ENCODE measurements around the gene COL6A3. TPM values are rescaled to one million over a fixed set of nuclear protein-coding genes. Genes with fewer than 3 reads are reported as not detected.

The COL6A3 gene
- total RNA-seq, 4 donors from 2014 or later: 432 to 983 (median 750) TPM

DNA sequence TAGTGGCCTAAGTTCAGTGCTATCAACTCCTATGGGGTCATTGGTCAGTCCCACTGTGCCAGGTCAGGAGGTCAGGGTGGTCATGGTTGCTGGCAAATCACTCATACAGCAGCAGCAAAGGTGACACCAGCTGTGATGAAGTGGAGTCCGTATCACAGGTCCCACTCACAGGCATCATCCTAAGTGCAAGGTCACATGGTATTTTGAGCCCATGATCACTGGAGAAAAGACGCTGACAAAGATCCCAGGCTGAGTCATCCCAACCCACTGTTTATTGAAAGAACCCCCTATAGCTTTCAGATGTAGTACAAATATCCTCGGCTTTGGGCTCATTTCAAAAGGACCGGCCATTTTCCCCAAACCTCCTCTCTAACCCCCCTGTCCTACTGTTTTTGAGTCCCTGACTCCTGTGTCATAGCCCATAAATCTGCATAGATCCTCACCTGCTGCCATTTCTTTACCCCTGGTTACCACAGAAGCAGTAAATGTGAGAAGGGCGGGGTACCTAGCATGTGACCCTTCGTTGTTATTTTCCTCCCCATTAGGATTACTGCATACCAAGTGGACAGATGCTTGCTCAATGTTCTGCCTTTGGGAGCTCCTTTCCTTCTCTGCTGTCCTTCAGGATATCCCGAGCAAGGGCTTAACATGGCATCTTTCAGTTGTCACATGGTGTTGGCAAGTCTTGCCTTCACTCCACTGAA is 107.7 kb downstream of the COL6A3 start:
- TF ChIP-seq, protein P1, sequence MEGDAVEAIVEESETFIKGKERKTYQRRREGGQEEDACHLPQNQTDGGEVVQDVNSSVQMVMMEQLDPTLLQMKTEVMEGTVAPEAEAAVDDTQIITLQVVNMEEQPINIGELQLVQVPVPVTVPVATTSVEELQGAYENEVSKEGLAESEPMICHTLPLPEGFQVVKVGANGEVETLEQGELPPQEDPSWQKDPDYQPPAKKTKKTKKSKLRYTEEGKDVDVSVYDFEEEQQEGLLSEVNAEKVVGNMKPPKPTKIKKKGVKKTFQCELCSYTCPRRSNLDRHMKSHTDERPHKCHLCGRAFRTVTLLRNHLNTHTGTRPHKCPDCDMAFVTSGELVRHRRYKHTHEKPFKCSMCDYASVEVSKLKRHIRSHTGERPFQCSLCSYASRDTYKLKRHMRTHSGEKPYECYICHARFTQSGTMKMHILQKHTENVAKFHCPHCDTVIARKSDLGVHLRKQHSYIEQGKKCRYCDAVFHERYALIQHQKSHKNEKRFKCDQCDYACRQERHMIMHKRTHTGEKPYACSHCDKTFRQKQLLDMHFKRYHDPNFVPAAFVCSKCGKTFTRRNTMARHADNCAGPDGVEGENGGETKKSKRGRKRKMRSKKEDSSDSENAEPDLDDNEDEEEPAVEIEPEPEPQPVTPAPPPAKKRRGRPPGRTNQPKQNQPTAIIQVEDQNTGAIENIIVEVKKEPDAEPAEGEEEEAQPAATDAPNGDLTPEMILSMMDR (IDR thresholded peaks at IDR 0.05; ENCODE audit: low read depth): no peak

GRCh38 chr2:237305579-237305978 is 108.4 kb downstream of the COL6A3 start:
- TF ChIP-seq, protein P1 (IDR thresholded peaks at IDR 0.05; ENCODE audit: low read depth): no peak

- TF ChIP-seq, protein P1 (IDR thresholded peaks at IDR 0.05; ENCODE audit: low read depth): no peak
Measured at GRCh38 chr2:237304763-237305514, 109.0 kb downstream of the COL6A3 start.

DNA sequence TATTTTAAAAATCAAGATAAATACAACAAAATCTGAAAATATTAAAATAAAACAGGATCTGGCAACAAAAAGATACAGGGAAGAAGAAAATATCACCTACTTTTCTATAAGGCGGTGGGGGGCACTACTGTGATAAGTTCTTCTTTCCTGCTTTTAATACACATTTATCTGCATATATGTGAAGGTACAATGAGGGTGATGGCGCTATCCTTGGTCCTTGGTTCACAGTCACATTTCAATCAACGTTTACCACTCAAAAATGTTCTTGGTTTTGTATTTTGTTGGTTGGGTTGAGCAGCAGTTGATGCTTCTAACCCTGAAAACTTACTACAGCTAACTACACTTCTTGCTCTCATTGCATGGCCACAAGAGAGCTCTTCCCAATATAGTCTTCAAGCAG is 112.4 kb downstream of the COL6A3 start:
- TF ChIP-seq, protein P1 (IDR thresholded peaks at IDR 0.05; ENCODE audit: low read depth): no peak

DNA sequence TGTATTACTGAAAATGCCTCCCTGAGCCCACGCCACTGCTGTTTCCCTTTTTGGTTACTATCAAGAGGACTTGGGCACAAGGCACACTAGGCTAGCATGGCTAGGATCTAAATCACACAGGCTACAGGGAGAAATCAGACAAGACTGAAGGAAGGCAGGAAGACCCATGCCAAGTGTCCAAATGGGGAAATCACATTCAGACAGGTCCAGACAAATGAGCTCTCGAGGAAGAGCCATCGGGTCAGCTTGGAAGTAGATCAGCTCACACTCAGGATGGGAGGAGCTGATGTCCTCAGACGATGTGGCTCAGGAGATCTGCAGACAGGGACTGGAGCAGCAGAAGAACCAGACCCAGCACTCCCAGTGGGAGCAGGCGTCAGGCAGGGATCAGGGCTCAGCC is 113.2 kb downstream of the COL6A3 start:
- TF ChIP-seq, protein P1 (IDR thresholded peaks at IDR 0.05; ENCODE audit: low read depth): no peak

GRCh38 chr2:237299906-237300305 is 114.1 kb downstream of the COL6A3 start:
- TF ChIP-seq, protein P1 (IDR thresholded peaks at IDR 0.05; ENCODE audit: low read depth): no peak

Data from subcutaneous adipose tissue (tissue), 4 donors.